ENCODE results near the gene APOOL.
"Not testable (repeated sequence)": the region's sequence is repeated elsewhere in the genome, so short reads cannot be mapped to it uniquely, and the experiment has no call there.

APOOL gene

GRCh38 chrX:85003655-85004244 lies at the start of gene APOOL:
Gene APOOL, plus strand, starts transcription at chrX:85003877. Its CDS starts 36 bp downstream, at chrX:85003913.
- DNase-seq (ENCODE audit: low read depth in 3 of 3) = peak; percentile 60 to 80 (median 62)

- DNase-seq (ENCODE audit: low read depth in 3 of 3) = no peak
These were observed 47.4 kb upstream of the APOOL start for GRCh38 chrX:84956304-84956703.

GRCh38 chrX:84974803-84975202 lies 28.9 kb upstream of the APOOL start:
- DNase-seq (ENCODE audit: low read depth in 3 of 3) = no peak

- DNase-seq (ENCODE audit: low read depth in 3 of 3) = not testable (repeated sequence)
These were observed 11.9 kb upstream of the APOOL start for GRCh38 chrX:84991739-84992138.

- no peak for DNase-seq (ENCODE audit: low read depth in 3 of 3)
These were observed 10.5 kb upstream of the APOOL start for GRCh38 chrX:84993150-84993549.

GRCh38 chrX:85001344-85001743 lies 2.3 kb upstream of the APOOL start:
- DNase-seq (ENCODE audit: low read depth in 3 of 3) = no peak

- no peak for DNase-seq (ENCODE audit: low read depth in 3 of 3)
These were observed 578 bp downstream of the APOOL start for GRCh38 chrX:85004255-85004654.

GRCh38 chrX:85012098-85012497 lies 8.4 kb downstream of the APOOL start:
- DNase-seq (ENCODE audit: low read depth in 3 of 3) = no peak

- DNase-seq (ENCODE audit: low read depth in 3 of 3) = not testable (repeated sequence)
These were observed 11.7 kb downstream of the APOOL start for GRCh38 chrX:85015351-85015750.

- DNase-seq (ENCODE audit: low read depth in 3 of 3) = no peak
These were observed 14.0 kb downstream of the APOOL start for GRCh38 chrX:85017721-85018120.

GRCh38 chrX:85018471-85018870 lies 14.8 kb downstream of the APOOL start:
- no peak for DNase-seq (ENCODE audit: low read depth in 3 of 3)

GRCh38 chrX:85020216-85020615 lies 16.5 kb downstream of the APOOL start:
- no peak for DNase-seq (ENCODE audit: low read depth in 3 of 3)

- no peak for DNase-seq (ENCODE audit: low read depth in 3 of 3)
These were observed 20.4 kb downstream of the APOOL start for GRCh38 chrX:85024044-85024443.

- DNase-seq (ENCODE audit: low read depth in 3 of 3) = no peak
These were observed 20.9 kb downstream of the APOOL start for GRCh38 chrX:85024562-85024961.

GRCh38 chrX:85026170-85026569 lies 22.5 kb downstream of the APOOL start:
- DNase-seq (ENCODE audit: low read depth in 3 of 3) = no peak

- DNase-seq (ENCODE audit: low read depth in 3 of 3) = no peak
These were observed 25.4 kb downstream of the APOOL start for GRCh38 chrX:85029043-85029442.

- no peak for DNase-seq (ENCODE audit: low read depth in 3 of 3)
These were observed 27.8 kb downstream of the APOOL start for GRCh38 chrX:85031505-85031904.

- no peak for DNase-seq (ENCODE audit: low read depth in 3 of 3)
These were observed 33.4 kb downstream of the APOOL start for GRCh38 chrX:85037114-85037513.

GRCh38 chrX:85051627-85052026 lies 48.0 kb downstream of the APOOL start:
- DNase-seq (ENCODE audit: low read depth in 3 of 3) = no peak

- DNase-seq (ENCODE audit: low read depth in 3 of 3) = no peak
These were observed 48.5 kb downstream of the APOOL start for GRCh38 chrX:85052205-85052604.

- no peak for DNase-seq (ENCODE audit: low read depth in 3 of 3)
These were observed 49.1 kb downstream of the APOOL start for GRCh38 chrX:85052636-85053343.

- no peak for DNase-seq (ENCODE audit: low read depth in 3 of 3)
These were observed 62.0 kb downstream of the APOOL start for GRCh38 chrX:85065512-85066198.

GRCh38 chrX:85077247-85077646 lies 73.6 kb downstream of the APOOL start:
- not testable (repeated sequence) for DNase-seq (ENCODE audit: low read depth in 3 of 3)

Data from stimulated activated CD4-positive, alpha-beta T cell treated with anti-CD3 and anti-CD28 coated beads, TNF-alpha, amount 100 ng/mL, for 24 hours (primary cell).